Loucy (cell line): Measurements from ENCODE around the gene SSBP4.

Experiments used
- CTCF ChIP-seq: fragments of 200-600 bp; sonication (generic); conservative IDR thresholded peaks from 2 replicates; pipeline ENCODE4 v1.5.1; 2014; ENCODE audit warnings: mild to moderate bottlenecking, antibody characterized with exemption, low read length
- EZH2phosphoT487 ChIP-seq: fragments of 200-600 bp; IDR thresholded peaks from 2 replicates; pipeline ENCODE4 v1.6.1; 2018; ENCODE audit warnings: antibody characterized with exemption, mild to moderate bottlenecking, moderate library complexity, borderline replicate concordance

DNA sequence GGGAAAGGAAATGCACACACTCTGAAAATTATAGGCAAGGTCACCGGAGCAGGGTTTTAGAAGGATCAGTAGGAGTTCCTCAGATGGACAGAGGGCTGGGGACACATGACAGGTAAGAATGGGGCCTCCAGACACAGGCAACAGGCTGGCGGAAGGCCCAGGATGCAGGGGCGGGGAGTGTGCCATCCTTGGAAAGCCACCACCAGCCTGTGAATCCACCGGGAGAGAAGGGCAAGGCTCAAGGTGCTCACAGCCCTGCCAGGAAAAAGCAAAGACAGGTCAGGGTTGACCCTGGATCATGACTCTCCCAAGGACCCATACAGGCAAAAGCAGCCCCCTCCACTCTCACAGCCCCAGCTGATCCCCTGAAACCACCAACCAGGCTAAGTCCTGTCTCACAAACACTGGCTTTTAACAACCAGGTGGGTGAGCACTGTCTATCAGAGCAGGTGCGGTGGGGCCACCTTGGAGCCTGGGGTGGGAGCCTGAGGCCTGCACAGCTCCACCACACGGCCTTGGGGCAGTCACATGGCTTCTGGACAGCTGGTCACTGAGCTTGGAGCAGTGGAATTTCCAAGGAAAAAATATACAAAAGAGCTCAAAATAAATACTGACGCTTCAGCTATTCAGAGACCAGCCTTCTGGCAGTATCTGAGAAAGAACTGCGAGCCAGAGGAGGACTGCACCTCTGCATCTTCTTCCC is 54.0 kb downstream of the SSBP4 start:
- no peak for TF ChIP-seq CTCF
- TF ChIP-seq EZH2phosphoT487: no peak
